Activated CD4-positive, CD25-positive, alpha-beta regulatory T cell treated with anti-CD3 and anti-CD28 coated beads, Interleukin-2, amount 50 U/mL, for 16 hours (primary cell): Measurements from ENCODE around the gene KIF5A.
A peak's percentile ranks its signal among the peaks of the same experiment; 100 is the strongest.

Experiments
- DNase-seq: peaks from one replicate; pipeline ENCODE4 v3.0.0-alpha.2; 2020; ENCODE audit warnings: low read depth, low spot score

Gene KIF5A

GRCh38 chr12:57534991-57535543 lies 14.8 kb upstream of the KIF5A start:
- no peak for DNase-seq

- no peak for DNase-seq
Measured at GRCh38 chr12:57535764-57536596, 13.9 kb upstream of the KIF5A start.

GRCh38 chr12:57536597-57536942 lies 13.3 kb upstream of the KIF5A start:
- no peak for DNase-seq

- no peak for DNase-seq
Measured at GRCh38 chr12:57539134-57539768, 10.6 kb upstream of the KIF5A start.

- DNase-seq = no peak
Measured at GRCh38 chr12:57541001-57541400, 8.8 kb upstream of the KIF5A start.

GRCh38 chr12:57541717-57542116 lies 8.1 kb upstream of the KIF5A start:
- no peak for DNase-seq

- no peak for DNase-seq
Measured at GRCh38 chr12:57543581-57543980, 6.3 kb upstream of the KIF5A start.

GRCh38 chr12:57545809-57546437 lies 3.9 kb upstream of the KIF5A start:
- DNase-seq = no peak

GRCh38 chr12:57546438-57547287 lies 3.2 kb upstream of the KIF5A start, which contains the start of gene DCTN2:
TSS of gene DCTN2 (minus strand) at chr12:57547192. CDS start at chr12:57547063, 129 bp downstream.
- DNase-seq = peak; percentile 83

GRCh38 chr12:57547288-57548012 lies 2.4 kb upstream of the KIF5A start:
- no peak for DNase-seq

- no peak for DNase-seq
Measured at GRCh38 chr12:57548013-57548315, 1.9 kb upstream of the KIF5A start.

GRCh38 chr12:57548488-57548887 lies 1.4 kb upstream of the KIF5A start:
- DNase-seq = no peak

- no peak for DNase-seq
Measured at GRCh38 chr12:57549203-57549908, 488 bp upstream of the KIF5A start.

GRCh38 chr12:57550641-57551549 lies 1.1 kb downstream of the KIF5A start:
- DNase-seq = no peak

GRCh38 chr12:57551637-57552305 lies 1.9 kb downstream of the KIF5A start:
- DNase-seq = no peak

- DNase-seq = no peak
Measured at GRCh38 chr12:57552306-57552651, 2.4 kb downstream of the KIF5A start.

- no peak for DNase-seq
Measured at GRCh38 chr12:57552835-57553313, 3.0 kb downstream of the KIF5A start.

GRCh38 chr12:57553343-57554202 lies 3.7 kb downstream of the KIF5A start:
- DNase-seq = no peak
